Erythroblast (primary cell): ENCODE measurements around the gene CDH6.

Experiments
- DNase-seq, 2 experiments: peaks; one replicate each; lab custom pipeline; 2025; lab: John Stamatoyannopoulos, UW
- GATA1 ChIP-seq: IDR thresholded peaks from 2 replicates; pipeline ENCODE4 v1.6.1; 2011; ENCODE audit warnings: low read depth, mild to moderate bottlenecking, control low read depth, low read length, moderate library complexity
- POLR2A ChIP-seq: IDR thresholded peaks from 2 replicates; pipeline ENCODE4 v1.6.1; 2011; ENCODE audit warnings: mild to moderate bottlenecking, low read length

The CDH6 gene

GRCh38 chr5:31372124-31372523 is 178.6 kb downstream of the CDH6 start:
- DNase-seq: no peak
- TF ChIP-seq GATA1: no peak
- no peak for TF ChIP-seq POLR2A

- TF ChIP-seq POLR2A (no peak), GATA1 (no peak)
- DNase-seq: no peak
Measured at GRCh38 chr5:31375999-31376720, 182.7 kb downstream of the CDH6 start.

- TF ChIP-seq POLR2A (no peak), GATA1 (no peak)
- no peak for DNase-seq
Measured at GRCh38 chr5:31377274-31377946, 183.9 kb downstream of the CDH6 start.

GRCh38 chr5:31378136-31378535 is 184.7 kb downstream of the CDH6 start:
- no peak for DNase-seq
- TF ChIP-seq GATA1 (no peak), POLR2A (no peak)
